Muscle layer of colon (tissue), 2 donors: ENCODE measurements around the gene IGSF5.

ENCODE experiments used
- H3K27ac ChIP-seq: one replicate; pipeline ENCODE4 v1.7.0; 2013; ENCODE audit warnings: low read depth, mild to moderate bottlenecking, low read length, moderate library complexity
- H3K27me3 ChIP-seq, 2 donors: one replicate each; pipeline ENCODE4 v1.7.0; 2013; ENCODE audit warnings: low read length in 2 of 2, mild to moderate bottlenecking in 2 of 2; ENCODE audit not compliant: insufficient read depth in 2 of 2, control insufficient read depth in 1 of 2
- H3K36me3 ChIP-seq: one replicate; pipeline ENCODE4 v1.7.0; 2013; ENCODE audit warnings: mild to moderate bottlenecking, low read length; ENCODE audit not compliant: insufficient read depth
- H3K4me1 ChIP-seq: one replicate; pipeline ENCODE4 v1.7.0; 2013; ENCODE audit warnings: mild to moderate bottlenecking, low read length; ENCODE audit not compliant: insufficient read depth
- H3K4me3 ChIP-seq, 2 donors: one replicate each; pipeline ENCODE4 v1.7.0; 2013; ENCODE audit warnings: low read length in 2 of 2, low read depth in 1 of 2, mild to moderate bottlenecking in 1 of 2, moderate library complexity in 1 of 2
- H3K9ac ChIP-seq: one replicate; pipeline ENCODE4 v1.7.0; 2013; ENCODE audit warnings: low read length
- H3K9me3 ChIP-seq: one replicate; pipeline ENCODE4 v1.7.0; 2013; ENCODE audit warnings: mild to moderate bottlenecking, low read length
- donor health status: abdominal sarcoma.
- donor health status: Adenocarcinoma of cecum.

IGSF5 gene

GRCh38 chr21:39715804-39716397 lies 29.1 kb upstream of the IGSF5 start:
- Histone ChIP-seq H3K9ac (no peak overlapping the region), H3K4me1 (no peaks in the 10 kb centered on the region), H3K27me3 (no peaks in the 10 kb centered on the region), H3K4me3 (no peak overlapping the region), H3K9me3 (no peaks in the 10 kb centered on the region), H3K36me3 (no peaks in the 10 kb centered on the region), H3K27ac (no peak overlapping the region)

- H3K4me3 ChIP-seq: no peak overlapping the region
- no peaks in the 10 kb centered on the region for H3K9me3 ChIP-seq
- H3K36me3 ChIP-seq: no peaks in the 10 kb centered on the region
- H3K27me3 ChIP-seq: no peaks in the 10 kb centered on the region
- no peak overlapping the region for H3K9ac ChIP-seq
- no peak overlapping the region for H3K27ac ChIP-seq
- H3K4me1 ChIP-seq: no peaks in the 10 kb centered on the region
Measured at GRCh38 chr21:39720126-39720778, 24.7 kb upstream of the IGSF5 start.

- Histone ChIP-seq H3K9ac (no peak overlapping the region), H3K36me3 (no peaks in the 10 kb centered on the region), H3K27ac (no peak overlapping the region), H3K27me3 (no peaks in the 10 kb centered on the region), H3K4me3 (no peak overlapping the region), H3K4me1 (no peaks in the 10 kb centered on the region), H3K9me3 (no peaks in the 10 kb centered on the region)
Measured at GRCh38 chr21:39721885-39722284, 23.1 kb upstream of the IGSF5 start.

DNA sequence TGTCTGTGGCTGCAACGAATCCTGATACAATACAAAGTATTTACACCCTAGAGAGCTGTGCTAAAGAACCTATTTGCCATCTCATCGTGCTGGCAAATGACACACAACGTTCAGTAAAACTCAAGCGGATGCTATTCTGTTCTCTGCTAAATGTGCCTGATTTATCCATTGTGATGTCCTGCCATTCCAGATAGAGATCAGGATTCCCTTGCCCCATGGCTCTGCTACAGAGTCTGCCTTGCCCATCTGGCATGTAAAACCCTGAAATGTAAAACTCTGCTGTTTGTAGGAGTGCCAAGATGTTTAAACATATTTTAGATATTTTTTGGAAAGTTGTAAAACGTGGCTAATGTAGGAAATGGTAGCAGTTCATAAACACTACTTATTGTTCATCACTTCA lies 20.0 kb upstream of the IGSF5 start:
- Histone ChIP-seq H3K4me1 (no peaks in the 10 kb centered on the region), H3K4me3 (no peak overlapping the region), H3K27ac (no peak overlapping the region), H3K36me3 (no peaks in the 10 kb centered on the region), H3K27me3 (no peaks in the 10 kb centered on the region), H3K9ac (no peak overlapping the region), H3K9me3 (no peaks in the 10 kb centered on the region)

GRCh38 chr21:39726133-39726532 lies 18.9 kb upstream of the IGSF5 start:
- Histone ChIP-seq H3K9me3 (no peaks in the 10 kb centered on the region), H3K27ac (no peak overlapping the region), H3K4me1 (no peaks in the 10 kb centered on the region), H3K27me3 (no peaks in the 10 kb centered on the region), H3K9ac (no peak overlapping the region), H3K4me3 (no peak overlapping the region), H3K36me3 (no peaks in the 10 kb centered on the region)

- no peak overlapping the region for H3K27ac ChIP-seq
- no peaks in the 10 kb centered on the region for H3K9me3 ChIP-seq
- H3K4me1 ChIP-seq: no peaks in the 10 kb centered on the region
- no peaks in the 10 kb centered on the region for H3K27me3 ChIP-seq
- no peak overlapping the region for H3K9ac ChIP-seq
- H3K4me3 ChIP-seq: no peak overlapping the region
- H3K36me3 ChIP-seq: no peaks in the 10 kb centered on the region
Measured at GRCh38 chr21:39727401-39728120, 17.4 kb upstream of the IGSF5 start.

DNA sequence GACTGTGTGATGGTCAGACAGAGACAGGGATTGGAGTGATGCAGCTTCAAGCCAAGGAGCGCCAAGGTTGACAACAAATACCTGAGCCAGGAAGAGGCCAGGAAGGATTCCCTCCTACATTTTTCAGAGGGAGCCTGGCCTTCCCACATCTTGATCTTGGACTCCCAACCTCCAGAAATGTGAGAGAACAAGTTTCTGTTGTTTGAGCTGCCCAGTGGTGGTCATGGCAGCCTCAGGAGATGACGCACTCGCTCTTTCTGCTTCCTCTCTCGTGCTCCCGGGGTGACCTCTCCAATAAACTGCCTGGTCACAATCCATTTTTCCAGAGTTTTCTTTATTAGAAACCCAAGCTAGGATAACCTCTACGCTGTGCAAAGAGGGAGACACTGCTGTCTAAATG lies 16.6 kb upstream of the IGSF5 start:
- no peak overlapping the region for H3K9ac ChIP-seq
- H3K4me3 ChIP-seq: no peak overlapping the region
- no peaks in the 10 kb centered on the region for H3K9me3 ChIP-seq
- no peak overlapping the region for H3K27ac ChIP-seq
- H3K36me3 ChIP-seq: no peaks in the 10 kb centered on the region
- H3K27me3 ChIP-seq: no peaks in the 10 kb centered on the region
- H3K4me1 ChIP-seq: no peaks in the 10 kb centered on the region

GRCh38 chr21:39730418-39731157 lies 14.4 kb upstream of the IGSF5 start:
- H3K36me3 ChIP-seq: no peaks in the 10 kb centered on the region
- no peaks in the 10 kb centered on the region for H3K4me1 ChIP-seq
- H3K27ac ChIP-seq: no peak overlapping the region
- H3K9ac ChIP-seq: no peak overlapping the region
- no peaks in the 10 kb centered on the region for H3K27me3 ChIP-seq
- no peak overlapping the region for H3K4me3 ChIP-seq
- no peaks in the 10 kb centered on the region for H3K9me3 ChIP-seq

DNA sequence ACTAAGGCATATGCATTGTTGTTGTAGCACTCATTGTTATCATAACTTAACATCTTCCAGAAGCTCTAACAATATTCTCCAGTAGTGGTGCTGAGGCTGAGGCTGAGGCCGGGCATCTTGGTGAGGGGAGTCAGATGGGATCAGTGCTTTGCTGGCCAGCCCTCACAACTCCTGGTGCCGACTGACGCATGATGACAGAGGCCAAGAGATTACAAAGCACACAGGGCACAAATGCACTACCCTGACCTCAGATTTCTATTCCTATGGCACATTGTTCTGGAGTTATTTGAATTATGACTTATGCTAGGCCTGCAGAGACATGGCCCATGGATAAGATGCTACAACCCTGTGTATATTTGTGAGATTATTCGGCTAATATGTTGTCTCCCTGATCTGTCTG lies 8.3 kb upstream of the IGSF5 start:
- H3K27me3 ChIP-seq: no peaks in the 10 kb centered on the region
- no peaks in the 10 kb centered on the region for H3K4me1 ChIP-seq
- H3K36me3 ChIP-seq: no peaks in the 10 kb centered on the region
- H3K4me3 ChIP-seq: no peak overlapping the region
- H3K9me3 ChIP-seq: no peaks in the 10 kb centered on the region
- no peak overlapping the region for H3K27ac ChIP-seq
- H3K9ac ChIP-seq: no peak overlapping the region

GRCh38 chr21:39737376-39738000 lies 7.5 kb upstream of the IGSF5 start:
- no peak overlapping the region for H3K4me3 ChIP-seq
- no peaks in the 10 kb centered on the region for H3K36me3 ChIP-seq
- H3K27ac ChIP-seq: no peak overlapping the region
- H3K9ac ChIP-seq: no peak overlapping the region
- no peaks in the 10 kb centered on the region for H3K27me3 ChIP-seq
- H3K4me1 ChIP-seq: no peaks in the 10 kb centered on the region
- no peaks in the 10 kb centered on the region for H3K9me3 ChIP-seq

GRCh38 chr21:39738566-39738965 lies 6.4 kb upstream of the IGSF5 start:
- Histone ChIP-seq H3K4me3 (no peak overlapping the region), H3K36me3 (no peaks in the 10 kb centered on the region), H3K4me1 (no peaks in the 10 kb centered on the region), H3K27ac (no peak overlapping the region), H3K27me3 (no peaks in the 10 kb centered on the region), H3K9ac (no peak overlapping the region), H3K9me3 (no peaks in the 10 kb centered on the region)
